Measurements from ENCODE around the gene LRRC3C.

DNA sequence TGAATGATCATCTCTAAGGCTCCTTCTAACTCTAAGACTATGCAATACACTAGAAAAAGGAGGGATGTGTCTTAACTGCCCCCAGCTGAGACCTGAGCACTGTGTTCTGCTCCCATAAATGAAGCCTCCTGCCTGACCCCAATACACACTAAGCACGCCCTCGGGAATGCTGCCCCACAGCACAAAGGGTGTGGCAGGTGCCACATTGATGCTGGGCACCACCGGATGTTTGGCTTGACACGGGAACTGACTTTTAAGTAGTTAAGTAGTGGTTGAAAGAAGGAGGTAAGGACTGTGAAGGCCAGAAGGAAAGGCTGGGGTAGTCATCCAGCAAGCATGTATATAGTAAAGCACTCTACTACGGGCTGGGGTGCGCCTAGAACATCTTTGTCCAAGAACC, 39.2 kb downstream of the LRRC3C start:
- TF ChIP-seq EP300 (IDR thresholded peaks at IDR 0.05) (no peak), POLR2AphosphoS5 (IDR thresholded peaks at IDR 0.05) (no peak), POLR2A (IDR thresholded peaks at IDR 0.05) (no peak)
- TF ChIP-seq, protein P1, sequence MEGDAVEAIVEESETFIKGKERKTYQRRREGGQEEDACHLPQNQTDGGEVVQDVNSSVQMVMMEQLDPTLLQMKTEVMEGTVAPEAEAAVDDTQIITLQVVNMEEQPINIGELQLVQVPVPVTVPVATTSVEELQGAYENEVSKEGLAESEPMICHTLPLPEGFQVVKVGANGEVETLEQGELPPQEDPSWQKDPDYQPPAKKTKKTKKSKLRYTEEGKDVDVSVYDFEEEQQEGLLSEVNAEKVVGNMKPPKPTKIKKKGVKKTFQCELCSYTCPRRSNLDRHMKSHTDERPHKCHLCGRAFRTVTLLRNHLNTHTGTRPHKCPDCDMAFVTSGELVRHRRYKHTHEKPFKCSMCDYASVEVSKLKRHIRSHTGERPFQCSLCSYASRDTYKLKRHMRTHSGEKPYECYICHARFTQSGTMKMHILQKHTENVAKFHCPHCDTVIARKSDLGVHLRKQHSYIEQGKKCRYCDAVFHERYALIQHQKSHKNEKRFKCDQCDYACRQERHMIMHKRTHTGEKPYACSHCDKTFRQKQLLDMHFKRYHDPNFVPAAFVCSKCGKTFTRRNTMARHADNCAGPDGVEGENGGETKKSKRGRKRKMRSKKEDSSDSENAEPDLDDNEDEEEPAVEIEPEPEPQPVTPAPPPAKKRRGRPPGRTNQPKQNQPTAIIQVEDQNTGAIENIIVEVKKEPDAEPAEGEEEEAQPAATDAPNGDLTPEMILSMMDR (IDR thresholded peaks at IDR 0.05): no peak

All from sigmoid colon (tissue), 4 donors.